ENCODE data around the gene CTNNBL1. TPM values are rescaled to one million over a fixed set of nuclear protein-coding genes. Genes with fewer than 3 reads are reported as not detected.

Gene CTNNBL1
- total RNA-seq, 2 experiments from 2014 or later: 67.3 to 74.9 TPM

- Mint-ChIP-seq H3K4me1 (ENCODE audit: low read depth) (peaks cover 5% of the 10 kb centered on the region), H3K27ac (no peak overlapping the region), H3K27me3 (no peaks in the 10 kb centered on the region), H3K9me3 (no peaks in the 10 kb centered on the region), H3K4me3 (no peak overlapping the region), H3K36me3 (ENCODE audit: low read depth) (no peaks in the 10 kb centered on the region)
- ChIA-PET CTCF (no interaction called here), POLR2A (no interaction called here)
- TF ChIP-seq CTCF (IDR thresholded peaks at IDR 0.05): no peak
- intact Hi-C loops (cut with micrococcal nuclease): no loop called here
- DNase-seq (no peak), ATAC-seq (no peak)
These were observed 128.3 kb downstream of the CTNNBL1 start for GRCh38 chr20:37822141-37822601.

GRCh38 chr20:37823296-37823980 is 129.6 kb downstream of the CTNNBL1 start:
- Mint-ChIP-seq H3K4me3 (no peak overlapping the region), H3K36me3 (ENCODE audit: low read depth) (no peaks in the 10 kb centered on the region), H3K4me1 (ENCODE audit: low read depth) (peaks cover 5% of the 10 kb centered on the region), H3K27ac (no peak overlapping the region), H3K27me3 (no peaks in the 10 kb centered on the region), H3K9me3 (no peaks in the 10 kb centered on the region)
- ChIA-PET CTCF (no interaction called here), POLR2A (no interaction called here)
- no peak for TF ChIP-seq CTCF (IDR thresholded peaks at IDR 0.05)
- ATAC-seq (no peak), DNase-seq (no peak)
- intact Hi-C loops (cut with micrococcal nuclease): no loop called here

GRCh38 chr20:37827605-37828004 is 133.8 kb downstream of the CTNNBL1 start:
- ATAC-seq: no peak
- no peaks in the 10 kb centered on the region for H3K36me3 Mint-ChIP-seq (ENCODE audit: low read depth)
- CTCF ChIA-PET: interaction anchor here (0.6 kb wide), 1 partner anchor 50 kb away, joined by 3 read pairs; no protein-coding TSS in a partner anchor

GRCh38 chr20:37828684-37829083 is 134.9 kb downstream of the CTNNBL1 start:
- Mint-ChIP-seq H3K9me3 (no peaks in the 10 kb centered on the region), H3K27me3 (no peaks in the 10 kb centered on the region), H3K4me1 (ENCODE audit: low read depth) (no peaks in the 10 kb centered on the region), H3K36me3 (ENCODE audit: low read depth) (no peaks in the 10 kb centered on the region), H3K27ac (no peak overlapping the region), H3K4me3 (no peak overlapping the region)
- intact Hi-C loops (cut with micrococcal nuclease): no loop called here
- no peak for DNase-seq
- CTCF ChIA-PET: no interaction called here
- no peak for TF ChIP-seq CTCF (IDR thresholded peaks at IDR 0.05)
- POLR2A ChIA-PET: no interaction called here
- ATAC-seq: no peak

More at GRCh38 chr20:37827605-37828004, 133.8 kb downstream of the CTNNBL1 start:
- POLR2A ChIA-PET: no interaction called here
- intact Hi-C loops (cut with micrococcal nuclease): no loop called here
- TF ChIP-seq CTCF (IDR thresholded peaks at IDR 0.05): no peak
- H3K4me1 Mint-ChIP-seq (ENCODE audit: low read depth): peaks cover 5% of the 10 kb centered on the region
- no peaks in the 10 kb centered on the region for H3K27me3 Mint-ChIP-seq
- H3K27ac Mint-ChIP-seq: no peak overlapping the region
- no peak overlapping the region for H3K4me3 Mint-ChIP-seq
- no peaks in the 10 kb centered on the region for H3K9me3 Mint-ChIP-seq
- no peak for DNase-seq

GRCh38 chr20:37829128-37829527 is 135.3 kb downstream of the CTNNBL1 start:
- ATAC-seq: no peak
- H3K27me3 Mint-ChIP-seq: no peaks in the 10 kb centered on the region
- no peaks in the 10 kb centered on the region for H3K9me3 Mint-ChIP-seq
- no peak for DNase-seq
- ChIA-PET CTCF (no interaction called here), POLR2A (no interaction called here)
- no peak overlapping the region for H3K27ac Mint-ChIP-seq
- no peak overlapping the region for H3K4me3 Mint-ChIP-seq
- TF ChIP-seq CTCF (IDR thresholded peaks at IDR 0.05): no peak
- intact Hi-C loops (cut with micrococcal nuclease): no loop called here
- no peaks in the 10 kb centered on the region for H3K4me1 Mint-ChIP-seq (ENCODE audit: low read depth)
- H3K36me3 Mint-ChIP-seq (ENCODE audit: low read depth): no peaks in the 10 kb centered on the region
